ENCODE results near the gene RHBDL2.

DNA sequence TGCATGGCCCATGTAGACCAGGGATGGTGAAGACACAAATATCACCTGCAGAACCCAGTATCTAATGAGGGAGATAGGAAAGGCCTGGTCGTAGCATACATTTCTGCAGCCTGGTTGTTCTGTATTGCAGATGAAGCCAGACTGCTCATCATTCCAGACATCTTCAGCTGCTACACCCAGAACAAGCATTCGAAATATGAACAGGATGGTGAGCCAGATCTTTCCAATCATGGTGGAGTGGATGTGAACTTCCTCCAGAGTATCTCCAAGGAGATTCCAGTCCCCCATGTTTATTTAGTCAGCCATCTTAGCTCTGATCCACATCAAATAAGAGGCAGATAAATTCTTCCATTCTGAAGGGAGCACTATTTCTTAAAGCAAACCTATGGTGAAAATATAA lies 65.8 kb downstream of the RHBDL2 start:
- TF ChIP-seq CTCF (IDR thresholded peaks at IDR 0.05; ENCODE audit: low read depth, low read length) (no peak), EZH2phosphoT487 (IDR thresholded peaks at IDR 0.05; ENCODE audit: low read depth) (no peak)

Data from OCI-LY3 (cell line).